ENCODE results near the gene SHMT1.

GRCh38 chr17:18377437-18378204 lies 14.3 kb upstream of the SHMT1 start, which contains the start of gene EVPLL:
- TF ChIP-seq BHLHE40 (IDR thresholded peaks at IDR 0.05; ENCODE audit: borderline replicate concordance) (no peak), HDGF (IDR thresholded peaks at IDR 0.05; ENCODE audit: borderline replicate concordance) (no peak), ELF4 (IDR thresholded peaks at IDR 0.05) (no peak)

All from HEK293T (cell line).